Brain pericyte (primary cell): ENCODE measurements around the gene FAM151B.

Experiments
- DNase-seq: peaks from one replicate; pipeline ENCODE4 v3.0.0-alpha.2; 2012; ENCODE audit warnings: low read depth, low spot score

FAM151B gene

GRCh38 chr5:80588858-80589540 lies 101.1 kb downstream of the FAM151B start:
- DNase-seq, result no peak

GRCh38 chr5:80590766-80591165 lies 102.9 kb downstream of the FAM151B start:
- DNase-seq, result no peak

- DNase-seq, result no peak
These were observed 103.5 kb downstream of the FAM151B start for GRCh38 chr5:80591352-80591751.

- no peak for DNase-seq
These were observed 104.2 kb downstream of the FAM151B start for GRCh38 chr5:80592105-80592504.
